HG02943 (cell line): ENCODE data around the gene NT5DC2.

Source experiments
- ATAC-seq: cut with Tn5 transposase; IDR thresholded peaks from one replicate; pipeline ENCODE4 v1.9.1; 2021; ENCODE audit warnings: mild to moderate bottlenecking, low read depth, moderate library complexity; ENCODE audit not compliant: unreplicated experiment

The NT5DC2 gene

DNA sequence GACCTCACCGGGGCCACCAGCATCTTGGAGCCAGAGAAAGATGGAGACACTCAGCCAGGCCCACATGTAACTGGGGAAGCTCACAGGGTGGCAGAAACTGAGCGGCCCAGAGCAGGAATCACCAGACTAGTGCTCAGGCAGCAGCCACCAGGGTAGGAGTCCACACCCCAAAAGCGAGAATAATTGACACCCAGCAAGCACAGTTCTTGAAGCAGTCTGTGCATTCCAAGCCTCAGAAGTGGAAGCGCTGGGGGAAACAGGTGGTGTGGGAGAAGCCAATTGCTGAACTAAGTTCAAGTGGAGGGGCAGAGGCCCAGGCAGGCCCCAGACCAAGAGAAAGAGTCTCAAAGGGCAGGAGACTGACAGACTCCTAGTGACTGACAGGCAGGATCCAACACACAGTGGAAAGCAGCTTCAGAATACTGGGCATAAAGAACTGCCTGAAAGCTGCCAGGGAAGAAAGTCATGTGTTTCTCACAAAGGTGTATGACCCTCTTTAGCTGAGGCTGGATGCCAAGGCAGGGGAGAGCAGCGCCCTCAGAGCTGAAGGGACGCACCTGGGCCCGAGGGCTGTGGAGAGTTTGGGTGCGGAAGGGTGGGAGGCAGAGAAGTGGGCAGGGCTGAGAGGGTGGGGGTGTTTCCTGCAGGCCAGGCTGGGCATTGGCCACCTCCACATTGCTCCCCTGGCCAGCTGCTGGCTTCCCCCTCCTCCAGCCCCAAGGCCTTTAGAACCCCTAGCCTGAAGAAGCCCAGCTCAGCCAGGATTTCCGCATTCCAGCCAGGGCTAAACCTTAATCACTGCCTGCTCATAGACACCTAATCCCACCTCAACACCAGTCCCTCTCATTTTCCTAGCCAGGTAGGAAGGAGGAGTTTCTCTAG is 7.7 kb downstream of the NT5DC2 start:
- no peak for ATAC-seq

- no peak for ATAC-seq
Observed at GRCh38 chr3:52524752-52525679, 8.6 kb downstream of the NT5DC2 start.

DNA sequence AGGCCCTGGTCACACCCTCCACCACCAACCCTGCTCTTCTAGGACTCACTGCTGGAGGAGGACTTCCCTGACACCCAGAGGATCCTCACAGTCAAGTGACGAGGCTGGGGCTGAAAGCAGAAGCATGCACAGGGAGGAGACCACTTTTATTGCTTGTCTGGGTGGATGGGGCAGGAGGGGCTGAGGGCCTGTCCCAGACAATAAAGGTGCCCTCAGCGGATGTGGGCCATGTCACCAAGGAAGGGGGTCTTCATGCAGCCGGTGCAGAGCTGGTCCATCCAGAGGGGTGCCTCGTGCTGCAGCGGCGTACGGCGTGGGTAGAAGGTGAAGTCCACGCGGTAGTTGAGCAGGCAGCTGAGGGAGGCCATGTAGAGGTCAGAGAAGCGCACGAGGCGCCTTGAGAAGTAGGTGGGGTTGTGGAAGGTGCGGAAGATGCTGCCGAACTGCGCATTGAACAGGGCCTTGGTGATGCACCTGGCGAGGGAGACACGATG is 9.4 kb downstream of the NT5DC2 start:
- no peak for ATAC-seq

DNA sequence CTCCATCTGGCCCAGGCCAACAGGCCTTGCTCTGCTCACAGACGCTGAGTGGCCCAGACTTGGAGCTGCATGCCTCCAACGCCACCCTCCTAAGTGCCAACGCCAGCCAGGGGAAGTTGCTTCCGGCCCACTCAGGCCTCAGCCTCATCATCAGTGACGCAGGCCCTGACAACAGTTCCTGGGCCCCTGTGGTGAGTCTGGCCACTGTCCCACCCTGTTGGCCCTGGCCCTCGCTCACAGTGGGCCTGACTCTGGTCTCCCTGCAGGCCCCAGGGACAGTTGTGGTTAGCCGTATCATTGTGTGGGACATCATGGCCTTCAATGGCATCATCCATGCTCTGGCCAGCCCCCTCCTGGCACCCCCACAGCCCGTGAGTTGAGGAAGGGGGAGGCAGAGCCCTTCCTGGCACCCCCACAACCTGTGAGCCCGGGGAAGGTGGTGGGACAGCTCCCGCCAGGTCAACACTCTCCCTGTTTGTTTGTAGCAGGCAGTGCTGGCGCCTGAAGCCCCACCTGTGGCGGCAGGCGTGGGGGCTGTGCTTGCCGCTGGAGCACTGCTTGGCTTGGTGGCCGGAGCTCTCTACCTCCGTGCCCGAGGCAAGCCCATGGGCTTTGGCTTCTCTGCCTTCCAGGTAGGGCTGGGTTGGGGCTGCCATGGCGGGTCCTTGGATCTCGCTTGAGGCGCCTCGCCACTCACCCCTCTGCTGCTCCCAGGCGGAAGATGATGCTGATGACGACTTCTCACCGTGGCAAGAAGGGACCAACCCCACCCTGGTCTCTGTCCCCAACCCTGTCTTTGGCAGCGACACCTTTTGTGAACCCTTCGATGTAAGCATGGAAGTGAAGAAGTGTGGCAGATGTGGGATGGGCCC is 10.0 kb downstream of the NT5DC2 start:
- no peak for ATAC-seq

- ATAC-seq: no peak
Observed at GRCh38 chr3:52522651-52523251, 10.9 kb downstream of the NT5DC2 start.

- ATAC-seq: no peak
Observed at GRCh38 chr3:52521881-52522650, 11.6 kb downstream of the NT5DC2 start.

DNA sequence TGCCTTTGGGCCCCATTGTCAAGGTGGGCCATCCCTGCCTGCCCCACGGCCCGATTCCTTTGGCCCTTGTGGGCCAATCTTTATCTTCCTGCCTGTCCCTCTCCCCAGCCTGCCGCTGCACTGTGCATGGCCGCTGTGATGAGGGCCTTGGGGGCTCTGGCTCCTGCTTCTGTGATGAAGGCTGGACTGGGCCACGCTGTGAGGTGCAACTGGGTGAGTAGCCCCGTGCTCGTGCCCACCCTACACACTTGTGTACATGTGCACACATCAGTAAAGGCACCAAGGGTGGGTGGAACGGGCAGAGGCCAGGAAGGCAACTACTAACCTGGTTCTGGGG is 12.2 kb downstream of the NT5DC2 start:
- ATAC-seq: no peak

DNA sequence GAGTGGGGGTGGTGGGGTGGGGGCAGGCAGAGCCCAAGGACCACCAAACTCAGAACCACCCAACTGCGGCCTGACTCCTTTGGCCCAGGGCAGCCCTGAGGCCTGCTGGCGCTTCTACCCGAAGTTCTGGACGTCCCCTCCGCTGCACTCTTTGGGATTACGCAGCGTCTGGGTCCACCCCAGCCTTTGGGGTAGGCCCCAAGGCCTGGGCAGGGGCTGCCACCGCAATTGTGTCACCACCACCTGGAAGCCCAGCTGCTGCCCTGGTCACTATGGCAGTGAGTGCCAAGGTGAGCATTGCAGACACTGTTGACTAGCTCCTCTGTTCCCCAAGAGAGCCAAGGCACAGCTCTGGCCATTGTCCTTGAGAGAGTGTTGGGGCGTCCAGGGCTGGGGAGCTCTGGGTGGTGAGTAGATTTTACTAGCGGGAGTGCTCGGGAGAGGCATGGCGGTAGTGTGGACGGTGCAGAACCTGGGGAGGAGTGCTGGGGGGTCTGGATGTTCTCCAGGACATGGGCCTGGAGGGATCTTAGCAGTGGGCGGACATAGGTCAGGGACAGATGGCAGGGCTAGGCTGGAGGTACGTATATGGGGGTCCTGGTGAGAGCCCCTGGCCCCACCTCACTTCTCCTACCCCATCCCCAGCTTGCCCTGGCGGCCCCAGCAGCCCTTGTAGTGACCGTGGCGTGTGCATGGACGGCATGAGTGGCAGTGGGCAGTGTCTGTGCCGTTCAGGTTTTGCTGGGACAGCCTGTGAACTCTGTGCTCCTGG is 12.8 kb downstream of the NT5DC2 start:
- no peak for ATAC-seq

- ATAC-seq: no peak
Observed at GRCh38 chr3:52520141-52520667, 13.5 kb downstream of the NT5DC2 start.

GRCh38 chr3:52519445-52520140 is 14.1 kb downstream of the NT5DC2 start:
- ATAC-seq: no peak

DNA sequence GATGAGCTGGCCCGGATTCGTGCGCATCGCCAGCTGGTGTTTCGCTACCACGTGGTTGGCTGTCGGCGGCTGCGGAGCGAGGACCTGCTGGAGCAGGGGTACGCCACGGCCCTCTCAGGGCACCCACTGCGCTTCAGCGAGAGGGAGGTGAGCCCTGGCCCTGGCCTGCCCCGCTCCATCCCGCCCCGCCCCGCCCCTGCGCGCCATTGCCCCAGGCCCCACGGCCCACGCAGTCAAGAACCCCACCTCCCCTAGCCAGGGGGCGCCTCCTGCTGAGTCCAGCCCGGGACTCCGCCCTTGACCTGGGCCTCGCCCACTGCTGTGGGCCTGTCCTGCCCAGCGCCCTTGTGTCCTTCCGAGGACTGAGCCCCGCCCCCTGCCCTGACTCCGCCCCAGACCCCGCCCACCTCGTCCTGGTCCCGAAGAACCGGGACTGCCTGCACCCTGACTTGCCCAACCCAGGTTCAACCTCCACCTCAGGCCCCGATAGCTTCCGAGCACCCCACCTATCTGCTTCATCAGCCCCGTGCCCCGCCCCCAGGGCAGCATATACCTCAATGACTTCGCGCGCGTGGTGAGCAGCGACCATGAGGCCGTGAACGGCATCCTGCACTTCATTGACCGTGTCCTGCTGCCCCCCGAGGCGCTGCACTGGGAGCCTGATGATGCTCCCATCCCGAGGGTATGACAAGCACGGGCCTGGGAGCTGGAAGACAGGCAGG is 14.8 kb downstream of the NT5DC2 start:
- no peak for ATAC-seq

DNA sequence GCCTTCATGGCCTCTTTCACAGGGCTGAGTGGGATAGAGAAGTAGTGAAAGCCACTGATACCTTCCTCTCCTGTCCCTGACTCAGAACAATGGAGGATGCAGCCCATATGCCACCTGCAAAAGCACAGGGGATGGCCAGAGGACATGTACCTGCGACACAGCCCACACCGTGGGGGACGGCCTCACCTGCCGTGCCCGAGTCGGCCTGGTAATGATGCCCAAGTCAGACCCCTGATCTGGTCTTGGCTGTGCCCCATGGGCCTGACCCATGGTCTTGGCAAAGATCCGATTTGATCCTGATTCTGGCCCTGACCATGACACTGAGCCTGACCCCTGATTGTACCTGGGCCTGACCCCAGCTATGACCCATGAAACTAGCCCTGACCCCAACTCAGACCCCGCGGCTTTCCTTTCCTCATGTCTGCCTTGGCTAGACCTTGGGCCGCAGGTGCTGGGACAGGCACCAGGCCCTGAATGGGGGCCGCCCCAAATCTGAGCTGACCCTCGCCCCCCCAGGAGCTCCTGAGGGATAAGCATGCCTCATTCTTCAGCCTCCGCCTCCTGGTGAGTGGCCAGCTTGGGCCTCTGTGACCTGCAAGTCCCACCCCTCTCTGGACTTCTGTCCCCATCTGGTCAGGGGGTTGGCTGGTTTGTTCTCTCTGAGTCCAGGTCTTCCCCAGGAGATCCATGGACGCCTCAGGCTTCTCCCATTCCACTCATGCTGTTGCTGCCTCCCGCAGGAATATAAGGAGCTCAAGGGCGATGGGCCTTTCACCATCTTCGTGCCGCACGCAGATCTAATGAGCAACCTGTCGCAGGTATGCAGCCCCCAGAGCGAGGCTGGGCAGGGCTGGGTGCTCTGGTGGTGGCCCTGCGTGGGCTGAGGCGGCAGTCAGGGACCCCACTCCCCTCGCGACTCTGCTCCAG is 15.6 kb downstream of the NT5DC2 start:
- no peak for ATAC-seq

- no peak for ATAC-seq
Observed at GRCh38 chr3:52516509-52517195, 17.0 kb downstream of the NT5DC2 start.

DNA sequence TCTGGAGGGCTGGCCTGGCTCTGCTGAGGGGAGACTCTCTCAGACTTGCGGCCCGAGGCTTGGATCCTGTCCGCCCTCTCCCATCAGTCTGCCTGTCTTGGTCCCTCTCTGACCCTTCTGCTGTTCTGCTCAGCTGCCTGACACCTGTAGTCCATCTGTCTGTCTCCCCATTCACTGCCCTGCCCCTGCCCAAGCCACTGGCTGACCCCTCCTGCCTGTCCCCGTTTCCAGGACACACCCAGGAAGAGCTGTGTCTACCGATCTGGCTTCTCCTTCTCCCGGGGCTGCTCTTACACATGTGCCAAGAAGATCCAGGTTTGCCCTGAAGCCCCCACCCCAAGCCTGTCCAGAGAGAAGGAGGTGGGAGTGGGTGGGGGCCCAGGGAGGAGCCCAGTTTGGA is 18.5 kb downstream of the NT5DC2 start:
- ATAC-seq: no peak

GRCh38 chr3:52514576-52514975 is 19.1 kb downstream of the NT5DC2 start:
- ATAC-seq: no peak
